Mucosa of rectum (tissue), 2 donors: ENCODE results near the gene PPP3CA.

ENCODE experiments used
- H3K27ac ChIP-seq, 2 donors: one replicate each; pipeline ENCODE4 v1.7.0; 2013; ENCODE audit warnings: inconsistent platforms in 2 of 2, low read depth in 2 of 2, low read length in 2 of 2
- H3K27me3 ChIP-seq, 2 donors: one replicate each; pipeline ENCODE4 v1.7.0; 2013; ENCODE audit warnings: low read length in 2 of 2; ENCODE audit not compliant: control insufficient read depth in 2 of 2, insufficient read depth in 2 of 2
- H3K36me3 ChIP-seq, 2 donors: one replicate each; pipeline ENCODE4 v1.7.0; 2013; ENCODE audit warnings: low read length in 2 of 2; ENCODE audit not compliant: control insufficient read depth in 2 of 2, insufficient read depth in 2 of 2
- H3K4me1 ChIP-seq, 2 donors: one replicate each; pipeline ENCODE4 v1.7.0; 2013; ENCODE audit warnings: low read length in 2 of 2, mild to moderate bottlenecking in 1 of 2; ENCODE audit not compliant: control insufficient read depth in 2 of 2, insufficient read depth in 2 of 2
- H3K4me3 ChIP-seq, 2 donors: one replicate each; pipeline ENCODE4 v1.7.0; 2013; ENCODE audit warnings: low read length in 2 of 2
- H3K9ac ChIP-seq, 2 donors: one replicate each; pipeline ENCODE4 v1.7.0; 2013; ENCODE audit warnings: low read length in 2 of 2, low read depth in 1 of 2, mild to moderate bottlenecking in 1 of 2
- H3K9me3 ChIP-seq, 2 donors: one replicate each; pipeline ENCODE4 v1.7.0; 2013; ENCODE audit warnings: low read length in 2 of 2; ENCODE audit not compliant: control insufficient read depth in 2 of 2
- donor health status: healthy.
- donor health status: Normal muscosa, but diverticular disease.

PPP3CA gene

DNA sequence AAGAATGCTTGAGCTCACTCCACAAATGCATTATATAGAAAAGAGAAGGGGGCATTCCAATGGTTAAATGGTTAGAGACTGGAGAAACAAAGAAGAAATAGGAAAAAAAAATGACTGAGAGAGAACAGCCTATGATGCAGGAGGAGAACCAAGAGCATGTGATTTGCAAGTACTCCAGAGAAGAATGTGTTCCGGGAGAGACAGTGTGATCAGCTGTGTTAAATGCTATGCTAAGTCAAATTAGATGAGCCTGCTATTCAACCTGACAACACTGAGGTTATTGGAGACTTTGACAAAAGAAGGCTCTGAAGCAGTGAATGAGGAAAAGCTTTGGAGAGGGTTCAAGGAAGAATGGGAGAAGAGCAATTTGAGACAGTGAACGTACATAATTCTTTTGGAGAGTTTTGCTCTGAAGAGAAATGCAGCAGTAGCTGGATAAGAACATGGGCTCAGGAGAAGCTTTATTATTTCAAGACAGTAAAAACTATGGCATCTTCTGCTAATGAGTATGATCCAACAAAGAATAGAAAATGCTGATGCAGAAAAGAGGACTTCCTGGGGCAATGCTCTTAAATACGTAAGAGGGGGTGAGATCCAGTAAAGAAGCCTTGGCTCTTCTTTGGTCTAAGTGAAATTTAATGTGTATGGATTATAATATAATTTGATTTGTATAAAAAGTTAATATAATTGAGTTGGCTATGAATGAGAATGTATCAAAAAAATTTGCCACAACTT is 66.3 kb downstream of the PPP3CA start:
- Histone ChIP-seq H3K36me3 (no peaks in the 10 kb centered on the region), H3K4me1 (no peaks in the 10 kb centered on the region)

DNA sequence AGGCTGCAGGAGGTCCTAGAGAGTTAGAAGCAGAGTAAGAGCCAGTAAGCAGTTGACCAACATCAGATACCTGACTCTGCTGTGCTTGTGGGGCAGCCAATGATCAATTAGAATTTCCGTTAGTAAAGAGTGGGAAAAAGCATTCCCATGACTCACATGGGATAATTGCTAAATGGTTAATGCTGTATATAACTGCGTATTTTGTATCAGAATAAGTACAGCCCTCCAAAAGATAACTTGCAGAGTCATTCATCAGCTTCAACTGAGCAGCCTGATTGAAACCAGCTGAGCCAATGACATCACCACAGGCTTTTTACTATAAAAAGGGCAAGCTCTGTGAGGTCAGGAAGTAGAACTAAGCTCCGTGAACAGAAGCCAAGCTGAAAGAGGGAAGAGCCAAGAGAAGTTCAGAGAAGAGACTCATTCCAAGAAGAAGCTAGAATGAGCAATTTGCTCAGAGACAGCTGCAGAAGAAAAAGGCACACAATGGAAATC is 67.9 kb downstream of the PPP3CA start:
- no peaks in the 10 kb centered on the region for H3K4me1 ChIP-seq
- no peak overlapping the region for H3K27ac ChIP-seq
- no peaks in the 10 kb centered on the region for H3K9me3 ChIP-seq
- no peak overlapping the region for H3K4me3 ChIP-seq
- H3K36me3 ChIP-seq: no peaks in the 10 kb centered on the region
- H3K27me3 ChIP-seq: no peaks in the 10 kb centered on the region
- H3K9ac ChIP-seq: no peak overlapping the region

More for the DNA sequence above, 66.3 kb downstream of the PPP3CA start:
- H3K27me3 ChIP-seq: no peaks in the 10 kb centered on the region
- H3K9ac ChIP-seq: no peak overlapping the region
- no peak overlapping the region for H3K4me3 ChIP-seq
- H3K9me3 ChIP-seq: no peaks in the 10 kb centered on the region
- no peak overlapping the region for H3K27ac ChIP-seq

GRCh38 chr4:101277671-101278070 is 69.7 kb downstream of the PPP3CA start:
- Histone ChIP-seq H3K27me3 (no peaks in the 10 kb centered on the region), H3K4me1 (no peaks in the 10 kb centered on the region), H3K4me3 (no peak overlapping the region), H3K9me3 (no peaks in the 10 kb centered on the region), H3K9ac (no peak overlapping the region), H3K27ac (no peak overlapping the region), H3K36me3 (no peaks in the 10 kb centered on the region)

DNA sequence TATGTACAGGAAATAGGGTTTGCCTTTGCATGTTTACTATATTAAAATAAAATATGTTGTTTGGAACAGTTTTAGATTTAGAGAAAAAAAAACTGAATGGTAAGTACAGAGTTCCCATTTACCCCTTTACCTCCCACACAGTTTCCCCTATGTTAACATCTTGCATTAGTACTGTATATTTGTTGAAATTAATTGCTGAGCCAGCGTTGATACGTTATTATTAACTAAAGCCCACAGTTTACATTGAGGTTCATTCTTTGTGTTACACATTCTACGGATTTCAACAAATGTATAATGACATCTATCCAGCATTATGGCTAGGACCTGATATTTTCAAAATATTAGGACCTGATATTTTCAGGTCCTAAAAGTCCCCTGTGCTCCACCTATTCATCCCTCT is 70.7 kb downstream of the PPP3CA start:
- Histone ChIP-seq H3K9me3 (no peaks in the 10 kb centered on the region), H3K4me1 (no peaks in the 10 kb centered on the region), H3K9ac (no peak overlapping the region), H3K27ac (no peak overlapping the region), H3K27me3 (no peaks in the 10 kb centered on the region), H3K4me3 (no peak overlapping the region), H3K36me3 (no peaks in the 10 kb centered on the region)

DNA sequence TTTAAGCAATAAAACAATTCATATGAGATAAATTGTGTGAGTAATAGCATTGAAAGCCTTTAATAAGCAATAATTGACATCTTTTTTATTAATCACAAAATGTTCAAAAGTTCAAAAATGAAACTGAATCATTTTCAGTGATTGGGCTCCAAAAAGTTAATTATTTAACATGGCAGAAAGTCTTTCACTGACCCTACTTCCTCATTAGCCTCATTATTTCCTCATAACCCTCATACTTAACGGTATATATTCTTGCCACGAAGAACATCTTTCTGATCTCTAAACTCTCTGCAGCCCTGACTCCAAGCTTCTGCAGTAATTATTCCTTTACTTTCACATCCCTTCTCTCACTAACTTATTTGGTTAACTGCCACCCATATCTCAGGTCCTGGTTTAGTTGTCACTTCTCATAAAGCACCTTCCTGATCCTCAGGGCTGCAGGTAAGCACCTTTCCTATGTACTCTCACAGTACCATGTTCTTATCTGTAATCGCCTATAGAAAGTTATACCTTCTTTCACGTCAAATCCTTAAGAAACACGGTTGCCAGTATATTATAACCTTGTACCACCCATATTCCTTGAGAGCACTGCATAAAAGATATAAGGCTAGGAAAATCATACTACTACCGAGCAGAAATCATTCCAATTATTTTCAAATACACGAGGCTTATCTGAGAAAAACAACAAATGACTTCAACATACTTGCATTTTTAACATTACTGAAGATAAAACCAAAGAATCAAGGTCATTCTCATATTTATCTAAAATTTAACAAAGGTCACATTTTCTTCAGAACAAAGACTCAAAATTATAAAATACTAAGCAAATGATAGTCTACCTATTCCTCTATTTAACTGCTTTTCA is 72.2 kb downstream of the PPP3CA start:
- Histone ChIP-seq H3K27me3 (no peaks in the 10 kb centered on the region), H3K27ac (no peak overlapping the region), H3K4me3 (no peak overlapping the region), H3K9ac (no peak overlapping the region), H3K36me3 (no peaks in the 10 kb centered on the region), H3K4me1 (no peaks in the 10 kb centered on the region), H3K9me3 (no peaks in the 10 kb centered on the region)

DNA sequence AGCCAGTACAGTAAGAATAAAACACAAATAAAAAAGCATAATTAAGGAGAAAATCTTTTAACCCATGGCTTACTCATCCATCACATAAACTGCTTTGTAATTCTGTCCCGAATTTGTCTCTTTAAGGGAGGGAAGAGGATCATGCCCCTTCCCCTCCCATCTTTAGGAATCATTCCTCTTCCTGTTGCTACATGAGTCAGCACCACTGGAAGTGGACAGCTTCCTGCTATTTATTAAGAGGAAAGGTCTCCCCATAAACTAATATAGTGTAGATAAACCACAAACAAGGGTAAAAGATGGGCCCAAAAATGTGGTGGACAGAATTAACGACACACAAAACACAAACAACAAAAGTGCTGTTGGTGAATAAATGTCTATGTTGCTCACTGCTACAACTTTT is 75.8 kb downstream of the PPP3CA start:
- no peaks in the 10 kb centered on the region for H3K36me3 ChIP-seq
- no peaks in the 10 kb centered on the region for H3K27me3 ChIP-seq
- H3K4me3 ChIP-seq: no peak overlapping the region
- H3K27ac ChIP-seq: no peak overlapping the region
- H3K9me3 ChIP-seq: no peaks in the 10 kb centered on the region
- no peak overlapping the region for H3K9ac ChIP-seq
- H3K4me1 ChIP-seq: no peaks in the 10 kb centered on the region

DNA sequence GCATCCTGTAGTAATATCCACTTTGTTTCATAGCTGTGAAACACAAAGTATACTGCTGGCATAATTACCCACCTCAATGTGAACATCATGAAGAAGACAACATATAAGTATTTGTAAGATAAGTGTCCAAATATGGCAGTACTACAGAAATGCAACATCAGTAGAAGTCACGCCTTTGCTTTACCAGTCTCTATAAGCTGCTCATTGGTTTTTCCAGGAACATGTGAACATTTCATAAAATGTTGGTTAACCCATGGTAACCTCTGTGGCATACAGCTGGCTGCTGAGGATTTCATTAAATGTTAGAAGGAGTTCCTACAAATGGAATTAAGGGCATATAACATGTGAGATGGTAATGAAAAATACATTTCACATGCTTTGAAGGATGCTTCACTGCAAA is 77.6 kb downstream of the PPP3CA start:
- Histone ChIP-seq H3K9ac (no peak overlapping the region), H3K4me3 (no peak overlapping the region), H3K4me1 (no peaks in the 10 kb centered on the region), H3K36me3 (no peaks in the 10 kb centered on the region), H3K9me3 (no peaks in the 10 kb centered on the region), H3K27me3 (no peaks in the 10 kb centered on the region), H3K27ac (no peak overlapping the region)

- H3K36me3 ChIP-seq: no peaks in the 10 kb centered on the region
- no peak overlapping the region for H3K9ac ChIP-seq
- no peaks in the 10 kb centered on the region for H3K27me3 ChIP-seq
- no peaks in the 10 kb centered on the region for H3K4me1 ChIP-seq
- H3K9me3 ChIP-seq: no peaks in the 10 kb centered on the region
- H3K4me3 ChIP-seq: no peak overlapping the region
- no peak overlapping the region for H3K27ac ChIP-seq
Observed at GRCh38 chr4:101265816-101266172, 81.5 kb downstream of the PPP3CA start.

- no peaks in the 10 kb centered on the region for H3K9me3 ChIP-seq
- H3K9ac ChIP-seq: no peak overlapping the region
- H3K27ac ChIP-seq: no peak overlapping the region
- no peaks in the 10 kb centered on the region for H3K4me1 ChIP-seq
- no peak overlapping the region for H3K4me3 ChIP-seq
- H3K27me3 ChIP-seq: no peaks in the 10 kb centered on the region
- no peaks in the 10 kb centered on the region for H3K36me3 ChIP-seq
Observed at GRCh38 chr4:101264993-101265815, 82.1 kb downstream of the PPP3CA start.

DNA sequence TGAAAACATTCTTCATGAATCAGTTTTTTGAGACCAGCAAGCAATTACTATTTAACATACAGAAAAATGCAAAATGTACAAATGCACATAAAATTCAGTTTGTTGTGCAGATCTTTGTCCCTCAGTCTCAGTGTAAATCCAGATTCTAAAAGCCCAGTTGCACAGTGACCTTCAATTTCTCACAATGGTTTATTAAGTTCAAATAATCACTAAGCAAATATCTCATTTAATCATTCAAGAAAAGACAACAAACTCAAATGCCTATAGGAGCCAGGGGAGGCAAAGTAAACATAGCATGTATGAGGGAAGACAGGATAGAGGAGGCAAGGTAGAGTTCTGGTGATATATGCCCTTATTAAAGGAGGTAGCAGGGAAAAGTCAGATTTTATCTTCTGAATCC is 82.8 kb downstream of the PPP3CA start:
- Histone ChIP-seq H3K4me3 (no peak overlapping the region), H3K9ac (no peak overlapping the region), H3K27ac (no peak overlapping the region), H3K9me3 (no peaks in the 10 kb centered on the region), H3K27me3 (no peaks in the 10 kb centered on the region), H3K4me1 (no peaks in the 10 kb centered on the region), H3K36me3 (no peaks in the 10 kb centered on the region)
